OCI-LY1 (cell line): ENCODE measurements around the gene RELL1.

Experiments
- H2AFZ ChIP-seq: fragments of 200-600 bp; sonication (generic), shearing (Covaris generic); 2 replicates; pipeline ENCODE4 v1.6.0; 2014; ENCODE audit warnings: antibody characterized with exemption, mild to moderate bottlenecking, low read length
- H3F3A ChIP-seq: fragments of 200-600 bp; sonication (generic), shearing (Covaris generic); 2 replicates; pipeline ENCODE4 v1.6.0; 2014; ENCODE audit warnings: mild to moderate bottlenecking, antibody characterized with exemption, low read length, moderate library complexity; ENCODE audit not compliant: insufficient read depth
- H3K27ac ChIP-seq: fragments of 200-600 bp; sonication (generic); 2 replicates; pipeline ENCODE4 v1.5.1; 2014; ENCODE audit warnings: low read length, mixed run types, mild to moderate bottlenecking, low read depth; ENCODE audit not compliant: poor library complexity, severe bottlenecking
- H3K27me3 ChIP-seq: fragments of 200-600 bp; sonication (generic); 2 replicates; pipeline ENCODE4 v1.6.0; 2014; ENCODE audit warnings: antibody characterized with exemption, mild to moderate bottlenecking, low read length, moderate library complexity; ENCODE audit not compliant: insufficient read depth
- H3K36me3 ChIP-seq: fragments of 200-600 bp; sonication (generic); 2 replicates; pipeline ENCODE4 v1.6.1; 2014; ENCODE audit warnings: mild to moderate bottlenecking, antibody characterized with exemption, low read length, moderate library complexity, mixed read lengths; ENCODE audit not compliant: insufficient read depth
- H3K4me1 ChIP-seq: fragments of 200-600 bp; sonication (generic); 2 replicates; pipeline ENCODE4 v1.5.1; 2014; ENCODE audit warnings: mild to moderate bottlenecking, low read length, moderate library complexity; ENCODE audit not compliant: insufficient read depth, severe bottlenecking
- H3K4me2 ChIP-seq: fragments of 200-600 bp; sonication (generic), shearing (Covaris generic); 2 replicates; pipeline ENCODE4 v1.6.1; 2014; ENCODE audit warnings: low read length
- H3K4me3 ChIP-seq: fragments of 200-600 bp; sonication (generic); 2 replicates; pipeline ENCODE4 v1.5.1; 2014; ENCODE audit warnings: low read length, low read depth, mild to moderate bottlenecking, mixed read lengths; ENCODE audit not compliant: poor library complexity, severe bottlenecking
- H3K79me2 ChIP-seq: fragments of 200-600 bp; shearing (Covaris generic); 2 replicates; pipeline ENCODE4 v1.6.1; 2016; ENCODE audit warnings: mixed run types, low read length, mixed read lengths; ENCODE audit not compliant: insufficient read depth
- H3K9ac ChIP-seq: fragments of 200-600 bp; sonication (generic), shearing (Covaris generic); 2 replicates; pipeline ENCODE4 v1.6.1; 2014; ENCODE audit warnings: mild to moderate bottlenecking, low read length, mixed read lengths
- H3K9me2 ChIP-seq: fragments of 200-600 bp; sonication (generic), shearing (Covaris generic); 2 replicates; pipeline ENCODE4 v1.6.1; 2014; ENCODE audit warnings: low read depth, mild to moderate bottlenecking, low read length, mixed read lengths
- H3K9me3 ChIP-seq: fragments of 200-600 bp; shearing (Covaris generic); 2 replicates; pipeline ENCODE4 v1.6.1; 2014; ENCODE audit warnings: low read length, mixed read lengths
- H4K20me1 ChIP-seq: fragments of 200-600 bp; sonication (generic), shearing (Covaris generic); 2 replicates; pipeline ENCODE4 v1.6.0; 2016; ENCODE audit warnings: mild to moderate bottlenecking, low read length; ENCODE audit not compliant: insufficient read depth
- EZH2 ChIP-seq: fragments of 200-600 bp; sonication (generic), shearing (Covaris generic); IDR thresholded peaks from 2 replicates; pipeline ENCODE4 v1.8.0; 2017; ENCODE audit warnings: borderline replicate concordance, mixed run types, mild to moderate bottlenecking, antibody characterized with exemption, low read length, moderate library complexity, mixed read lengths
- TF ChIP-seq, protein P1 (sequence below): fragments of 200-600 bp; sonication (generic), shearing (Covaris generic); IDR thresholded peaks from 2 replicates; pipeline ENCODE4 v1.5.1; 2017; ENCODE audit warnings: mild to moderate bottlenecking, antibody characterized with exemption, low read length, moderate library complexity, mixed read lengths

RELL1 gene

GRCh38 chr4:37601531-37601930 lies 84.6 kb downstream of the RELL1 start:
- Histone ChIP-seq H3K27me3 (no peaks in the 10 kb centered on the region), H3F3A (no peaks in the 10 kb centered on the region), H3K4me2 (no peak overlapping the region), H3K36me3 (no peaks in the 10 kb centered on the region), H2AFZ (no peak overlapping the region), H3K4me1 (peaks cover 4% of the 10 kb centered on the region), H3K79me2 (no peaks in the 10 kb centered on the region), H3K9ac (no peak overlapping the region), H3K27ac (no peak overlapping the region), H3K9me2 (no peaks in the 10 kb centered on the region), H4K20me1 (no peaks in the 10 kb centered on the region), H3K4me3 (no peak overlapping the region), H3K9me3 (no peaks in the 10 kb centered on the region)
- TF ChIP-seq, protein P1, sequence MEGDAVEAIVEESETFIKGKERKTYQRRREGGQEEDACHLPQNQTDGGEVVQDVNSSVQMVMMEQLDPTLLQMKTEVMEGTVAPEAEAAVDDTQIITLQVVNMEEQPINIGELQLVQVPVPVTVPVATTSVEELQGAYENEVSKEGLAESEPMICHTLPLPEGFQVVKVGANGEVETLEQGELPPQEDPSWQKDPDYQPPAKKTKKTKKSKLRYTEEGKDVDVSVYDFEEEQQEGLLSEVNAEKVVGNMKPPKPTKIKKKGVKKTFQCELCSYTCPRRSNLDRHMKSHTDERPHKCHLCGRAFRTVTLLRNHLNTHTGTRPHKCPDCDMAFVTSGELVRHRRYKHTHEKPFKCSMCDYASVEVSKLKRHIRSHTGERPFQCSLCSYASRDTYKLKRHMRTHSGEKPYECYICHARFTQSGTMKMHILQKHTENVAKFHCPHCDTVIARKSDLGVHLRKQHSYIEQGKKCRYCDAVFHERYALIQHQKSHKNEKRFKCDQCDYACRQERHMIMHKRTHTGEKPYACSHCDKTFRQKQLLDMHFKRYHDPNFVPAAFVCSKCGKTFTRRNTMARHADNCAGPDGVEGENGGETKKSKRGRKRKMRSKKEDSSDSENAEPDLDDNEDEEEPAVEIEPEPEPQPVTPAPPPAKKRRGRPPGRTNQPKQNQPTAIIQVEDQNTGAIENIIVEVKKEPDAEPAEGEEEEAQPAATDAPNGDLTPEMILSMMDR: no peak
- TF ChIP-seq EZH2: no peak

GRCh38 chr4:37599092-37599790 lies 86.9 kb downstream of the RELL1 start:
- no peak overlapping the region for H3K4me3 ChIP-seq
- H3K4me2 ChIP-seq: no peak overlapping the region
- no peak overlapping the region for H2AFZ ChIP-seq
- H4K20me1 ChIP-seq: no peaks in the 10 kb centered on the region
- no peaks in the 10 kb centered on the region for H3K9me3 ChIP-seq
- H3K79me2 ChIP-seq: no peaks in the 10 kb centered on the region
- no peak for TF ChIP-seq EZH2
- TF ChIP-seq, protein P1: no peak
- no peak overlapping the region for H3K27ac ChIP-seq
- H3K9ac ChIP-seq: no peak overlapping the region
- peaks cover 4% of the 10 kb centered on the region for H3K4me1 ChIP-seq
- no peaks in the 10 kb centered on the region for H3K9me2 ChIP-seq
- no peaks in the 10 kb centered on the region for H3K36me3 ChIP-seq
- H3F3A ChIP-seq: no peaks in the 10 kb centered on the region
- H3K27me3 ChIP-seq: no peaks in the 10 kb centered on the region

GRCh38 chr4:37597034-37597433 lies 89.1 kb downstream of the RELL1 start:
- TF ChIP-seq EZH2: no peak
- TF ChIP-seq, protein P1: no peak
- no peak overlapping the region for H3K27ac ChIP-seq
- H3K4me1 ChIP-seq: no peaks in the 10 kb centered on the region
- H4K20me1 ChIP-seq: no peaks in the 10 kb centered on the region
- H3K79me2 ChIP-seq: no peaks in the 10 kb centered on the region
- no peak overlapping the region for H3K4me2 ChIP-seq
- H3K9ac ChIP-seq: no peak overlapping the region
- no peaks in the 10 kb centered on the region for H3K36me3 ChIP-seq
- no peaks in the 10 kb centered on the region for H3F3A ChIP-seq
- no peaks in the 10 kb centered on the region for H3K9me3 ChIP-seq
- H3K9me2 ChIP-seq: no peaks in the 10 kb centered on the region
- H2AFZ ChIP-seq: no peak overlapping the region
- no peak overlapping the region for H3K4me3 ChIP-seq
- no peaks in the 10 kb centered on the region for H3K27me3 ChIP-seq
